HEK293T (cell line): ENCODE results near the gene RAB31.

Experiments used
- ELF4 ChIP-seq: fragments of 450-650 bp; IDR thresholded peaks from 2 replicates; pipeline ENCODE4 v1.6.1; 2017; ENCODE audit warnings: antibody characterized with exemption
- FOXK2 ChIP-seq: fragments of 450-650 bp; IDR thresholded peaks from 2 replicates; pipeline ENCODE4 v1.6.1; 2016; ENCODE audit warnings: mild to moderate bottlenecking
- FOXM1 ChIP-seq: fragments of 450-650 bp; IDR thresholded peaks from 2 replicates; pipeline ENCODE4 v1.6.1; 2017; ENCODE audit warnings: mild to moderate bottlenecking, borderline replicate concordance
- HDGF ChIP-seq: fragments of 450-650 bp; IDR thresholded peaks from 2 replicates; pipeline ENCODE4 v1.6.1; 2017; ENCODE audit warnings: antibody characterized with exemption, borderline replicate concordance
- ZNF384 ChIP-seq: fragments of 450-650 bp; IDR thresholded peaks from 2 replicates; pipeline ENCODE4 v1.6.1; 2016

GRCh38 chr18:9890196-9890595 is 182.1 kb downstream of the RAB31 start:
- no peak for TF ChIP-seq FOXK2
- no peak for TF ChIP-seq ZNF384
- no peak for TF ChIP-seq FOXM1
- no peak for TF ChIP-seq ELF4
- TF ChIP-seq HDGF, result no peak
